ENCODE measurements around the gene NRIP2. TPM values are rescaled to one million over a fixed set of nuclear protein-coding genes. Genes with fewer than 3 reads are reported as not detected.
A peak's percentile ranks its signal among the peaks of the same experiment; 100 is the strongest.

NRIP2 gene
- total RNA-seq, 1 donor from 2014 or later = not detected

GRCh38 chr12:2819810-2820209 lies 15.0 kb downstream of the NRIP2 start:
- H3K27me3 ChIP-seq (ENCODE audit: control insufficient read depth, insufficient read depth, low read length) = no peaks in the 10 kb centered on the region
- no peak for TF ChIP-seq CTCF (IDR thresholded peaks at IDR 0.05; ENCODE audit: insufficient read depth, low read length, poor library complexity, severe bottlenecking)
- peaks cover 1% of the 10 kb centered on the region for H3K36me3 ChIP-seq (ENCODE audit: control insufficient read depth, insufficient read depth, low read length)
- DNase-seq (ENCODE audit: low read depth) = no peak
- H3K4me3 ChIP-seq (ENCODE audit: low read depth, low read length) = no peak overlapping the region

DNA sequence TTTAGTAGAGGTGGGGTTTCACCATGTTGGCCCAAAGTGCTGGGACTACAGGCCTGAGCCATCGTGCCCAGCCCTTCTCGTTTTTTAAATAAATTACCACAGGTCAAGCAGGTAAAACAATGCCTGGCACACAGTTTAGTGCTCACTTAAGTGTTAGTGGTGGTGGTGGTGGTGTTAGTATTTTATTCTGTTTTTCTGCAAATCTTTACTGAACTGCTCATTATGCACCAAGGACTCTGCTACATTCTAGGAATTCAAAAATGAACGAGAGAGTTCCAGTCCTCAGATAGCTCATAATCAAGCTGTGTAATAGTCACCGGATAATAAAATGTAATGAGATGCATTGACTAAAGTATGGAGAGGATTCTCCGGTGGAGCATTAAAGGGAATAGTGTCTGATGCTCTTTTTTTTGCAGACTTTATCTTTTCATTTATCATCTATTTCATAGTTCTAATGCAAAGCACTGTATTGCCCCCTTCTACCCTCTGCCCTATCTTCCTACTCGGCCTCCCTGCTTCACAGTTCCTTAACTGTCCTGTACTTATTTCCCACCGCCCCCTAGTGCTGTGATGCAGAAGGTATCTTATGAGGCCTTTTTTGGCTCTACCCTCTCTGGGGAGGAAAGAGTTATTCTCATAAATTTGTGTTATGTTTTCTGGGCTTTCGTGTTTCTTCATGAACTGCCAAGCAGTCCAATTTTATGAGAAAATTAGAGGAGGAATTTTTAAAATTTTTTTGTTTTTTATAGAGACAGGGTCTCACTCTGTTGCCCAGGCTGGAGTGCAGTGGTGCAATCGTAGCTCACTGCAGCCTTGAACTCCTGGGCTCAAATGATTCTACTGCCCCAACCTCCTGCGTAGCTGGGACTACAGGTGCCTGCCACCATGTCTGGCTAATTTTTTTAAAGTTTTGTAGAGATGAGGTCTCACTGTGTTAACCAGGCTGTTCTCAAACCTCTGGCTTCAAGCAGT lies 21.3 kb downstream of the NRIP2 start:
- TF ChIP-seq CTCF (IDR thresholded peaks at IDR 0.05; ENCODE audit: insufficient read depth, low read length, poor library complexity, severe bottlenecking) = peak; percentile 71
- H3K27me3 ChIP-seq (ENCODE audit: control insufficient read depth, insufficient read depth, low read length) = no peaks in the 10 kb centered on the region
- DNase-seq (ENCODE audit: low read depth) = no peak
- H3K4me3 ChIP-seq (ENCODE audit: low read depth, low read length) = peak overlapping the region; percentile 87
- no peaks in the 10 kb centered on the region for H3K36me3 ChIP-seq (ENCODE audit: control insufficient read depth, insufficient read depth, low read length)

DNA sequence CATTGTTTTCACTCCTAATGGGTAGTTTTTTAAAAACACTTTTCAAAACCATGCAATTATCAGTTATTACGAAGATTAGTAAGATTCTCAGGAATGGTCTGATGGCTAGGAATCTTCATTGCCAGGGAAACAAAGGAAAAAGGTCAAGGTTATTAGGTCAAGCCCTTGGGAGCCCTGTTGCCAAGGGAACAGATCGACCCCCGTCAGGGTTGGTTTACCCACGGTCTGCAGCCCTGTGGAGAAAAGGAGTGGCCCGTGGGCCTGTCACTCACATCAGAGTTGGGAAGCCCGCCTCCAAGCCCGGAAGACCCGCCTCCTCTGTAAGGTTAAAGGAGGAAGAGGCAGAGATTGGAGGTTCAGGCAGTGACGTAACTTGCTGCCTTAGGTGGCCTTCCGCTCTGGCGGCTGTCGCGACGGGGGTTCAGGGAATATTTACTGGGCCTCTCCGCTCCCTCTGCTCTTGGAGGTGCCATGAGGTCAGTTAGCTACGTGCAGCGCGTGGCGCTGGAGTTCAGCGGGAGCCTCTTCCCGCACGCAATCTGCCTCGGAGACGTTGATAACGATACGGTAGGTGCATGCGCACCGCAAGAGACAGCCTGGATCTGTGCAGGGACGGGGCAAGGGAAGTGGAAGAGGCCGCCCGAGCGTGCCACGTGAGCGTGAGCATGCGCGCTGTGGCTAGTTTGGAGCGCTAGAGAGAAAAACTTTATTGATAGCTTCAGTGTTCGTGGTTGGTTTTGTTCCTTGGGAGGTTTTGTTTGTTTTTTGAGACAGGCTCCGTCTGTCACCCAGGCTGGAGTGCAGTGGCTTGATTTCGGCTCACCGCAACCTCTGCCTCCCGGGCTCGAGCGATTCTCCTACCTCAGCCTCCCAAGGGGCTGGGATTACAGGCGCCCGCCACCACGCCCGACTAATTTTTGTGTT lies 22.3 kb downstream of the NRIP2 start, which contains the start of gene ITFG2:
ITFG2 (plus strand) TSS at position 379 of the 924 bp plus-strand sequence; CDS start at position 472, 93 bp downstream.
- Histone ChIP-seq H3K27me3 (ENCODE audit: control insufficient read depth, insufficient read depth, low read length) (no peaks in the 10 kb centered on the region), H3K4me3 (ENCODE audit: low read depth, low read length) (peak within 1 kb of the TSS; percentile 87), H3K36me3 (ENCODE audit: control insufficient read depth, insufficient read depth, low read length) (no peaks in the 10 kb centered on the region)
- no peak for TF ChIP-seq CTCF (IDR thresholded peaks at IDR 0.05; ENCODE audit: insufficient read depth, low read length, poor library complexity, severe bottlenecking)
- peak; percentile 95 for DNase-seq (ENCODE audit: low read depth)

- TF ChIP-seq CTCF (IDR thresholded peaks at IDR 0.05; ENCODE audit: insufficient read depth, low read length, poor library complexity, severe bottlenecking) = no peak
- DNase-seq (ENCODE audit: low read depth) = no peak
- no peaks in the 10 kb centered on the region for H3K36me3 ChIP-seq (ENCODE audit: control insufficient read depth, insufficient read depth, low read length)
- no peaks in the 10 kb centered on the region for H3K27me3 ChIP-seq (ENCODE audit: control insufficient read depth, insufficient read depth, low read length)
- peak overlapping the region; percentile 87 for H3K4me3 ChIP-seq (ENCODE audit: low read depth, low read length)
These were observed 23.0 kb downstream of the NRIP2 start for GRCh38 chr12:2811801-2812200.

DNA sequence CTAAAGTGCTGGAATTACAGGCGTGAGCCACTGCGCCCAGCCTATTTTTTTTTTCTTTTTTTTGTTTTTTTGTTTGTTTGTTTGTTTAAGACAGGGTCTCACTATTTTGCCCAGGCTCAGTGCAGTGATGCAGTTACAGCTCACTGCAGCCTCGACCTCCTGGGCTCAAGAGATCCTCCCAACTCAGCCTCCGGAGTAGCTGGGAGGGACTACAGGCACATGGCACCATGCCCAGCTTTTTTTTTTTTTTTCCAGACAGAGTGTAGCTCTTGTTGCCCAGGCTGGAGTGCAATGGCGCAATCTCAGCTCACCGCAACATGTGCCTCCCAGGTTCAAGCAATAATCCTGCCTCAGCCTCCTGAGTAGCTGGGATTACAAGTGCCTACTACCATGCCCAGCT lies 28.1 kb downstream of the NRIP2 start:
- no peak for TF ChIP-seq CTCF (IDR thresholded peaks at IDR 0.05; ENCODE audit: insufficient read depth, low read length, poor library complexity, severe bottlenecking)
- Histone ChIP-seq H3K36me3 (ENCODE audit: control insufficient read depth, insufficient read depth, low read length) (no peaks in the 10 kb centered on the region), H3K27me3 (ENCODE audit: control insufficient read depth, insufficient read depth, low read length) (no peaks in the 10 kb centered on the region), H3K4me3 (ENCODE audit: low read depth, low read length) (no peak overlapping the region)
- DNase-seq (ENCODE audit: low read depth) = no peak

All from kidney epithelial cell (primary cell).